ENCODE data around the gene FMOD.

FMOD gene

GRCh38 chr1:203351037-203351625, at the start of gene FMOD:
Gene FMOD, minus strand, starts transcription at chr1:203351122. Its CDS starts 2,852 bp downstream, at chr1:203348270.
- DNase-seq, result peak; percentile 12

GRCh38 chr1:203396595-203397194, 45.8 kb upstream of the FMOD start:
- no peak for DNase-seq

DNA sequence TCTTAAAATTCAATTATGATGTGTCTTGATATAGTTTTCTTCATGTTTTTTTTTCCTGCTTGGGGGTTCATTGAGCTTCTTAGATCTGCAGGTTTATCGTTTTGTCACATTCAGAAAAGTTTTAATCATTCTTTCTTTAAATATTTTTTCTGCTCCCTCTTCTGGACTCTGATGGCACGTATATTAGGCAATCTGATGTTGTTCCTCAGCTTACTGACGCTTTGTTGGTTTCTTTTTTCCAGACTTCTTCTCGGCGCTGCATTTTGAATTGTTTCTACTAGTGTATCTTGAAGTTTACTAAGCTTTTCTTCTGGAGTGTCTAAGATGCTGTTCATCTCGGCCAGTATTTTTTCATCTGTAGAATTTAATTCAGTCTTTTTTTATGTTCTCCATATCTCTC, 44.8 kb upstream of the FMOD start:
- DNase-seq, result no peak

DNA sequence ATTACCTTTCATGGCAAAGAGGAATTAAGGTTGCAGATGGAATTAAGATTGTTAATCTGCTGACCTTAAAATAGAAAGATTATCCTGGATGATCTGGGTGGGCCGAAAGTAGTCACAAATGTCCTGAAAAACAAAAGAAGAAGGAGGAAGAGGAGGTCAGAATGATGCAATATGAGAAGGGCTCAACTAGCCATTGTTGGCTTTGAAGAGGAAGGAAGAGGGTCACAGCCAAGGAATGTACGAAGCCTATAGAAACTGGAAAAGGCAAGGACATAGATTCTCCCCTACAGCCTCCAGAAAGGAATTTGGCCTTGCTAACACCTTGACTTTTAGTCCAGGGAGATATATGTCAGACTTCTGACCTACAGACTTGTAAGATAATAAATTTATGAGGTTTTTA, 39.4 kb upstream of the FMOD start:
- DNase-seq, result no peak

DNA sequence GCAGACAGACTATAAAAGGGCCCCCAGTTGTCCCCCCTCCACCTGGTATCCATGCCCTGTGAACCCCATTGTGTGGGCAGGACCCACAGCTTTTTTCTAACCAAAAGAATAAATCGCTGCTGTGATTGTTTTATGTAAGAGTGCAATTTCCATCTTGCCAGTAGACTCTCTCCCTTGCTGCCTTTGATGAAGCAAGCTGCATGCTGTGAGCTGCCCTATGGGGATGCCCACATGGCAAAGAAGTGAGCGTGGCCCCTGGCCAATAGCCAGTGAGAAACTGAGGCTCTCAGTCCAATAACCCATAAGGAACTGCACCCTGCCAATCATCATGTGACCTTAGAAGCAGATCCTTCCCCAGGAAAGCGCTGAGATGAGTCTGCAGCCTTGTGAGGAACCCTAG, 37.8 kb upstream of the FMOD start:
- no peak for DNase-seq

GRCh38 chr1:203382026-203382425, 31.1 kb upstream of the FMOD start:
- DNase-seq, result no peak

DNA sequence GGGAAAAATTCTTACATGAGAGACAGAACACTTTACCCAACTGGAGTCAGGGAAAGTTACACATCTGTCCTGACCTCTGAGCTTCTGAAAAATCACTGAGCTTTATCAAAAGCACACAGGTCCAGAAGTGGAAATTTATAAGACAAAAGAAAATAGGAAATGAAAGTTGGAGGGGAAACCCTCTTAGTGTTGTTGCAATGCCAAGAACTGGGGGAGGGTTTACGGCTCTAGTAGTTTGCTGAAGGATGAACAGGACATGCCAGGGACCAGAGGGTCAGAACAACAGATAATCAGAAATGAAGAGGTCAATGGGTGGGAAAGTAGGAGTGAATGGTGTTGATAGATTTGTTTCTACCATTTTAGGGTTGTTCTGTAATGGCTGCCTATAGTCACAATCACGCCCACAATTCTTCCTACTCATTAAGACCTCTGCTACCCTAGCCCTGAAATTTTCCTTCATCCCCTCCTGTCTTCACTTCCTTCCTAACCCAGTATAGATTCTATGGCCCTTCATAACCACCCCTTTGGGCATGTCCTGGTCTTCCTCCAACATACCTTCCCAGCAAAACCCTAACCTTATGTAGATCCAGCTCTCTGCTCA, 30.3 kb upstream of the FMOD start:
- no peak for DNase-seq

DNA sequence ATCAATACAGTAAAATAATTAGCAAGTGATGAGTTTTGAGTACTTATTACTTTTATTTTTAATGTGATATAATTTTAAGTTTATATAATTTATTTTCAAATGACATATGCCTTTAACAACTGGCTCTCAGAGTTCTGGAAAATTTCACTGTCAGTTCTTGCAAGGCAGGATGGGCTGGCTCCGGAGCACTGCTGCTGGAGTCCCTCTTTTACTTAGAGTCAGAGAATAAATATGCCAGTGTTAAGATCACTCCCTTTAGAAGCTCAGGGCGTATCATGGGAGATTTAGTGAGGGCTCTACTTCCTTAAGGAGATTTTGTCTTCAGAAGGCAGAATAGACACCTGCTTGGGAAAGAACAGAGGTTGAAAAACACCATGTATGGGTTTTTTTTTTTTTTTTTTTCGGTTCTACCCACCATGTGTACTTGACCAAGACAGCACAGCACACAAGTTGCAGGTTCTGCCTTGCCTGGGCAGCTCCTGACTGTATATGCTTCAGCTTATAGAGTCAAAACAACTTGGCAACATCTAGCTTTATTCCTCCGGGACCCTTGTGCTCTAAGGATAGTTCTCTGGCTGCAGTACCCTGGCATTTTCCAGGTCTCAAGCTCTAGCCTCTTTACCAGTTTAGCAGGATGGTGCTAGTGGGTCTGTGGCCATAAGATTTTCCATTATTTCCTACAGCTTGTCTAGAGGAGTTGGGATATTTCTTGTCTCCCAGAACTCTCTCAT, 29.7 kb upstream of the FMOD start:
- no peak for DNase-seq

GRCh38 chr1:203379825-203380224, 28.9 kb upstream of the FMOD start:
- no peak for DNase-seq

GRCh38 chr1:203378556-203379245, 27.8 kb upstream of the FMOD start:
- DNase-seq, result no peak

DNA sequence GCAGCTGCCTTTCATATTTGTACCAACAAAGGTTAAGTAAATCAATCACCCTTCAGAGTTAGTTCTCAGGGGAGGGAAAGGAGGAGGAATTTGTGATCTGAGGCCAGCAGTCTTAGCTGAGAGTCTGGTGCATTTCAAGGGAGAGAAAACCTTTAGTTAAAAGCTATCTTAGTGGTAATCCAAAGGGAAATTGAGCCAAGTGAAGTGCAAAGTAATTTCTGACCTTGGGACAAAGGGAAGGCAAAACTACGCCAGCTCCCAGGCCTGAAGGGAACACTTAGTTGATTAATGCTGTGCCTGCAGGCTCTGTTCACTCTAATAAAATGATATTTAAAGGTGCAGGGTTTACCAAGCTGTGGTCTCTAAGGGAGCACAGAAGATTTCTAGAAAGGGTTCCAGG, 23.1 kb upstream of the FMOD start:
- DNase-seq, result no peak

GRCh38 chr1:203373002-203373401, 22.1 kb upstream of the FMOD start:
- DNase-seq, result no peak

DNA sequence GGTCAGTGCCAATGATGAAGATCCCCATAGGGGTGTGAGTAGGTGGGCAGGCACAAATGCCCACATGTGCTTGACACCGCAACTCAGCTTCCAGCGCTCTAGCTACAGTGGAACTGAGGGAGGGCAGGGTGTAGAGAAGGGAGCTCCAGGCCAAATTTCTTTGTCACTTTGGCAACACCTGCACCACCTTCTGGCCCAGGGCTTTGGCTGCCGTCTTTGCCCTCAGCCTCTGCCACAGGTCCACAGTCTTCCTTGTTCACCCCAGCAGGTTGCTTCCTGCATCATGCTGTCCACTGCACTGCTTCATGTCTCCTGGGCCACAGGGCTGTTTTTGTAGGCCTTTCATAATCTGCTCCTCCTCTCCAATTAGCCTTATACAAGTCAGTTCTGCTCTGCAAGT, 20.4 kb upstream of the FMOD start:
- DNase-seq, result no peak

DNA sequence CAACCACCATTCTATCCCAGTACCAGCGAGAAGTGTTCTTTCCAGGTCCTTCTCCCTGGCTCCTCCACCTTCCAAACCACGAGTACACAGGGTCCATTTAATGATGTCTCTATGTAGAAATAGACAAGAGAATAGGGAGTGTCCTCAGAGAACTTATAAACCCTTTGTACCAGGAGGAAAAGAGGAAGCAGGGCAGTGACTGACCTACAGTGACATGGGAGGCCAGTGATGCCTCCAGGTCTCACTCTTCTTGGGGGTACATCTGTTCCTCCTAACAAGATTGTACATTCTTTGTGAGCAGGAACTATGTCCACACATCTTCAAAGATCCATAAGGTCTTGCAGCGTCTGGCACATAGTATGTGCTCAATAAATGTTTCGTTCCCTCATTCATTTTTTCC, 18.7 kb upstream of the FMOD start:
- no peak for DNase-seq

GRCh38 chr1:203368624-203369451, 17.9 kb upstream of the FMOD start:
- no peak for DNase-seq

DNA sequence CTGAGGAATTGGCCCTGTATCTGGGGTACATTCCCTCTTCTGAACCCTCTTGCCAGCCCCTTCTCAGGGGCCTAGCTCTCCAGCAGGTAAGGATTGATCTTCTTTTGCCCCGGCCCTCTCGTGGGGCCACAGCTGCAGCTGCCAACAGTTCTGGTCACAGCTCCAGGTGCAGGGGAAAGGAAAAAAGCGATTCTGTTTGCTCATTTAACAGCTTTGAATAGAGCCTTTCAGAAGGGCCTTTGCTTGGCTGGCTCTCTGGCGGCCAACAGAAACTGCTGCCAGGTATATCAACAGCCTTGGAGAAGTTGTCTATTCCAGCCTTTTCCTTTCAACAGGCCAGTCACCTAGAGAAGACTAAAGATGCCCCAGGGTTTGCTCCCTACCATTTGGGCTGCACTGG, 16.1 kb upstream of the FMOD start:
- DNase-seq, result no peak

DNA sequence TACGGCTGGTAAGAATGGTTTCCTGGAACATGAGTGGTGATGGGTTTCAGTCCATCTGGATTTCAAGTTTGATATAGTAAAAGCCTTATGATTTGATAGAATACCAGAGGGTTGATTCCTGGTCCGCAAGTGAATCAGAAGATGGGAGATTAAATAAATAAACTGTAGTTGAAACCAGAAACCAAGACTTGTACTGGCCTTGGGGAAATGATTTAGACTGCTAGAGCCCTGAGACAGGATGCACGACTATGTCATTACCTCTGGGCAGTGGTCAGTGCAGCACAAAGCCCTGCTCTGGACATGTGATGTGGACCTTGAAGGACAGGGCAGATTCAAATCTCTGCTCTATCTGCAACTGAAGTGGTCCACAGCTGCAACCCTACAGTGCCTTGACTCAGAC, 15.6 kb upstream of the FMOD start:
- no peak for DNase-seq

GRCh38 chr1:203364806-203365205, 13.9 kb upstream of the FMOD start:
- no peak for DNase-seq

DNA sequence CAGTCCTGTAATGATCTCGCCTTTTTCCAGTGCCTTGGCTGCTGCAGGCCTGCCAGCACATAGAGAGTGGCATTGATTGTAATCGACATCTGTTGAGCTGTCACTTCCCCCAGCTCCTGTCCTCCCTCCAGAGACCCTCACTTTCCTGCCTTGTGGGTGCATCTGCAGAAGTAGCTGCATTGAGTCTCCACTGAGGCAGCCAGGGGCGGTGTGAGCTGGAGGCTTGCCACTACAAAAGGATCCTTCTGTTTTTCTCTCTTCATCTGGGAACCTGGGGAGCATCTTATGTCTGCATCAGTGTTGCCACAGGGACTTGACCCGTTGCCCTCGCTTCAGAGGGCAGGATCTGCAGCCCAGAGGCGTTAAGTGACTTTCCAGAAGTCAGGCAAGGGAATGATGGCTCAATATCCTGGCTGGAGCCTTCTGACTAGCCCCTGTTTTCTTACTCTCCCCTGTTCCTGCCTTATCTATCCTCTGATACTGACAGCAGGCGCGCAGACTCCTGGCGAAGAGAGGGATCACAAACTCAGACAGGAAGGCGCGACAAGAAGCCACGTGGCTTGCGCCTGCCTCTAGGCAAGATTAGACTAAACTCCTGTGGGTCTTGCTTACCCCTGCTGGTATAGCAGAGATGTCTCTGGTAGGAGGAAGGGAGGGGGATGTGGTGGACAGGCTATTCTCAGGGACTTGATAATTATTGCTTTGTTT, 13.3 kb upstream of the FMOD start:
- DNase-seq, result no peak

DNA sequence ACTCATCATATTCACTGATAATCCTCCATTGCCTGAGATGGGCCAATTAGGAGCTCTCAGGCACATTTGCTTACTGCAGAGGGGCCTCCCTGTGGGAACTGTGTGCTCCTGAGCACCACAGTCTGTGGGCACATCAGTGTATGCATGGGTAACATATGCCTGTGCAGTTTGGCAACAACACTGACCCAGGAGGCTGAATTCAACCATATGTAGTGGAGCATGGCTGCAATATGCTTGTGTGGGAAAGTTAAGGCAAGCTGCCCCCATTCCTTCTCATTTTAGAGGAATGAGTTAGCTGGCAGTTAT, 11.8 kb upstream of the FMOD start:
- no peak for DNase-seq

GRCh38 chr1:203361945-203362719, 11.2 kb upstream of the FMOD start:
- no peak for DNase-seq

Measured in activated CD4-positive, alpha-beta T cell treated with anti-CD3 and anti-CD28 coated beads, Interleukin-2, Interleukin-6, amounts not matched to agents 100 ng/mL and 50 ng/mL, durations not matched to agents 16 hours and 8 hours (primary cell).